ENCODE data around the gene CST1. TPM values are rescaled to one million over a fixed set of nuclear protein-coding genes. Genes with fewer than 3 reads are reported as not detected.

Gene CST1
- total RNA-seq (2022; extraction: Qiagen RNA extraction) = 0.80 to 2.1 TPM (median 1.2 TPM) in 5 replicates

GRCh38 chr20:23750786-23751185 lies at the start of gene CST1:
Gene CST1 (minus strand): TSS chr20:23750935. CDS start chr20:23750866, 69 bp downstream.

Other genes starting within 250 kb of the CST1 start
- gene CST9L, start 182.5 kb downstream of the CST1 start, total RNA-seq (2022; extraction: Qiagen RNA extraction) = not detected in 5 replicates
- not detected in 5 replicates for gene CST9, start 145.0 kb downstream of the CST1 start, total RNA-seq (2022; extraction: Qiagen RNA extraction)
- gene CST3, start 113.0 kb downstream of the CST1 start, total RNA-seq (2022; extraction: Qiagen RNA extraction) = 240 to 466 TPM (median 438 TPM) in 5 replicates
- gene CST4, start 61.9 kb downstream of the CST1 start, total RNA-seq (2022; extraction: Qiagen RNA extraction) = 0.14 TPM in 1 of 5 replicates, not detected in the others
- gene CST2, start 75.8 kb upstream of the CST1 start, total RNA-seq (2022; extraction: Qiagen RNA extraction) = 0.84 to 1.6 TPM (median 1.4 TPM) in 5 replicates
- not detected in 5 replicates for gene CST5, start 128.8 kb upstream of the CST1 start, total RNA-seq (2022; extraction: Qiagen RNA extraction)
- 0.09 to 0.10 TPM (median 0.10 TPM) in 3 of 5 replicates, not detected in the others for gene GGTLC1, start 237.8 kb upstream of the CST1 start, total RNA-seq (2022; extraction: Qiagen RNA extraction)

Data from A549 treated with AZD2906 at 1 μM for 4 hours (cell line).